NCI-H748 (cell line): Measurements from ENCODE around the gene CYTH4.

Source experiments
- DNase-seq: peaks from one replicate; lab custom pipeline; 2025; ENCODE audit not compliant: unreplicated experiment; lab: John Stamatoyannopoulos, UW

Gene CYTH4

DNA sequence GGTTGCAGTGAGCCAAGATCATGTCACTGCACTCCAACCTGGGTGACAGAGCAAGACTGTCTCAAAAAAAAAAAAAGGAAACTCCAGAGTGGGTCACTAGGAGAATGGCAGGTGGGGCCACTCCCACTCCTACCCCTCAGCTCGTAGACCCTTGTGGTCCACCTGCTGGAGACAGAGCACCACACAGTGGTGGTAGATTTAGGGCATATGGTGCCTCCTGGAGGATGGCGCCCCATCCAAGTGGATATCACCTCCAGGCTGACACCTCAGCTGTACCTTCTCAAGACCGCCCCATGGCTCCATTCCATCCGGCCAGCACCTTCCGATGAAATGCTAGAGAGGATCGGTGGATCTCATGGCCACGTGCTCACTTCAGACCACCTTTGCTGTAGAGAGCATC is 6.2 kb downstream of the CYTH4 start:
- DNase-seq = no peak

DNA sequence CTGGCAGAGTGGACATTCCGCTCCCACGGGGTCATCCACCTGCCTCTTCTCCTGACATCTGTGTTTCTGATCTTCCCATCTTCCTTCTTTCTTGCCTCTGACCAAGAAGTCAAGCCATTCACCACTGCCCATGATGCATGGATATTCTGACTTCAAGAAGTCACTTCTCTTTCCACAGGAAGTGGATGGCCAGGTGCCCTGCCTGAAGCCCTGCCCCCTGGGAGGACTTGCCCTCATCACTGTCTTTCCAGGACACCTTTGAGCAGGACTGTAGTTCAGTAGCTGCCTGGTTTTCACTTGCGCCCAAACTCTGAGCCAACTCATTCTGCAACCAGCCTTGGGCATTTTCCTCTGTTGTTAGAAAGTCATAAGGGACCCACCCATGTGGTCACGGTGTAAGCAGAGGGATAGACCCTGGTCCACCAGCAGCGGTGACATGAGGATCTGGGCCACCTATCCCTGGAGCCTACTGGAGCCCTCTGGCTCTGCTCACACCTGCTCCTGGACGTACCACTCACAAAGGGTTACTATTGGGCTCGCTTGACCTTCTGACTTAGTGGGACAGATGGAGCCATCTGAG is 6.9 kb downstream of the CYTH4 start:
- DNase-seq = no peak

DNA sequence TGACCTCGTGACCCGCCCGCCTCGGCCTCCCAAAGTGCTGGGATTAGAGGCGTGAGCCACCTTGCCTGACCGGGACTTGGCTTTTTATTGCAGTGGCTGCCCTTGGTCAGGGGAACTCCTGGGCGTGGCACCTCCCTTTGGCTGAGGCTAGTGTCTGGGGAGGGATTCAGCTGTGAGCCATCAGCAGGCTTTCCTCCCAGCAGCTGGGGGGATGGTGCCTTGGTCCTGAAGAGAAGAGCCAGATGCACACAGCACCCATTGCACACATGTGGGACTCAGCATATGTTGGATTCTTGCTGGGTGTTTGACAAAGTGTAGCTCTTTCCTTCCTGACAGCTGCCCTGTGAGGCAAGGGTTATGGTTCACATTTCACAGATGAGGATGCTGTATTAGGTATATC is 8.4 kb downstream of the CYTH4 start:
- DNase-seq = no peak

DNA sequence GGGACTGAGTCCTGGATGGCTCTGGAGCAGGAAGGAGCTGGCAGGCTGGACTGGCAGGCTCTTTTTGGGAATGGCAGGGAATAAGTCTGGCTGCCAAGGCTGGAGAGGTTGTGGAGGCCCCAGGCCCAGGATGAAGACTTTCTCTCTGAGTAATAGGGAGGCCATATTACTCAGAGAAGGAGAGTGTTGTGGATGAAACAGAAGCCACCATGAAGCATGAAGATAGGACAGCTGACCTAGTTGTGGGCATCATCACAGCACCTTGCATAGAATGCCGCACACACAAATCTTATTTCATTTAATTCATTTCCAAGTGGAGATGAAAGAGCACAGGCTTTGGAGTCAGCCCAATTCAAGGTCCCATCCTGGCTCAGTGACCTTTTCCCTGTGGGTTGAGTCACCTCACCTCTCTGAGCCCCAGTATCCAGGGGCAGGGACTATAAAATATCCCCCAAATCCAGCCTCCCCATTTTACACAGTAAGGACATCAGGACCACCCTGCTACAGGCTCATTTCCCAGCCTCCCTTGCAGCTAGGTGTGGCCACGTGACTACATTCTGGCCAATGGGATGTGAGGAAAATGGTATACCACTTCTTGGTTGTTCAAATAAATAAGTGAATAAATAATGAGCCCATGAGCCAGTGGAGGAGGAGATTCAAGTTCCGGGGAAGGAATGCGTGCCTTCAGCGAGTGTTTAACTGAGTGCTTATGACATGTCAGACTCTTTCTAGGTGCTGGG is 9.4 kb downstream of the CYTH4 start:
- DNase-seq = no peak

DNA sequence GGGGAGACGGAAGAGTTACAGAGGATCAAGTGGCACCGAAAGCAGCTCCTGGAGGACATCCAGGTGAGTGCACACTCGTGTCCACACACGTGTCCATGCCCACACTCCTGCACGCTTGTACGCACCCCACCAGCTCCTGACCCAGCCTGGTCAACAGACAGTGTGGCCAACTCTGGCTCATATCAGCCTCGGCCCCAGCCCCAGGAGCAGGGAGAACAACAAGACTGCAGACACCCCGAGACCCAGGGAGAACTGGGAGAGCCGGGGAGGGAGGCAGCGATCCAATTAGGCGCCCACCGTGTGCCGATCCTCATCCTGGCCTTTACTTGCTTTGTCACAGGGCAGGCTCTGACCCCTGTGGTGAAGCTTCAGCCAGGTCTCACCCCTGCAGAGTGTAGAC is 10.3 kb downstream of the CYTH4 start:
- DNase-seq = no peak

DNA sequence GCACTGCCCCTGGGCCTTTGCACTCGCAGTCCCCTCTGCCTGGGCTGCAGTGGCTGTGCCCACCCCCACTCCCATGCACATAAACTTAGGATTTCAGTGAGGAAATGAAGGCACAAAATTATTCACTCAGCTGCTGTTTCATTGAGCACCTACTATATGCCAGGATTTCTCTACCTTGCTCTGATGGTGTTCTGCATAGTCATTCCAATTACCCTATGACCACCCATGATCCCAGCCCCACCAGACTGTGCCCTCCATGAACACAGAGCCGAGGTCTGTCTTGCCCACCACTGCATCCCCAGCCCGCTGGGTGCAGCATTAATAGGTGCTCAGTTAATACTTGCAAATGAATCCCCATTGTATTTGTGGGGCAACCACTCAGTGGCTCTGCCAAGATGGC is 10.9 kb downstream of the CYTH4 start:
- DNase-seq = no peak

DNA sequence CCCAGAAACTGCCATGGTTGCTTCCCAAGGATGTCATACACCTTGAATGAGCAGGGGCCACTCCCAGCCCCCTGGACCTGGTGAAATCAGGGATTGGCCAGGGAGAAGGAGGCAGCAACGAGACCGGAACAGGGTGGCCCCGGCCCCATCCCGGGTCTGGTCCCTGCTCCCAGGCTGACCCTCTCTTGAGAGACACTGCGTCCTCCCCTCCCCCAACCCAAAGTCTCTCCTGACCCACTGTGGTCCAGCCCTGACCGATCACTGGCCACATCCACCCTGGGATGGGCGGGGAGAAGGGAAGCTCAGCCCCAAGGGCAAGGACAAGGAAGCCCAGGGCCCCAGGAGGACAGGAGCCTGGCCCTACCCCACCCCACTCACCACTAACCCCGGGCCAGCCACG is 12.4 kb downstream of the CYTH4 start:
- no peak for DNase-seq

DNA sequence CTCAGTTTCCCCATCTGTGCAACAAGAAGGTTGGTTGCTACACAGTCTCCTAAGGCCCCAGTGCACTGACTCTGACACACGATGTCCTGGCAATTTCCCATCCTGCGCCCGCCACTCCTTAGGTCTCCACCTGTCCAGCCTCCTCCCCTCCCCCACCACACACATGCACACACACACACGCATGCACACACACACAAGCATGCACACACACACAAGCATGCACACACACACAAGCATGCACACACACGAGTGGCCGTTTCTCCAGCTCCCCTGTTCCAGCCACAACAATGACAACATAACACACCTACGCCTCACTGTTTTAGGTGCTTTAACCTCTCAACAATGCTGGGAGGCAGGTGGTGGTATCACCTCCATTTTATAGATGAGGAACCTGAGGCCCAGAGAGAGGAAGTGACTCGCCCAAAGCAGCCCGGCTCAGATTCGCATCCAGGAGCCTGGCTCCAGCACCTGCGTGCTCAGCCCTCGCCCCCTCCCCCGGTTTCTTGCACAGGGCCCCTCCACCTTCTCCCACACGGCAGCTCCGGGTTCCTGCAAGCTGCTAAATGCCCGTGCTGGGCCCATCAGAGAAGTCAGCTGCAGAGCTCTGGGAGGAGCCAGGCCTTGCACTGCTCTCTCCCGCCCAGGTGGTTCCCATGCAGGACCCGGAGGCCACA is 13.0 kb downstream of the CYTH4 start:
- DNase-seq = no peak

DNA sequence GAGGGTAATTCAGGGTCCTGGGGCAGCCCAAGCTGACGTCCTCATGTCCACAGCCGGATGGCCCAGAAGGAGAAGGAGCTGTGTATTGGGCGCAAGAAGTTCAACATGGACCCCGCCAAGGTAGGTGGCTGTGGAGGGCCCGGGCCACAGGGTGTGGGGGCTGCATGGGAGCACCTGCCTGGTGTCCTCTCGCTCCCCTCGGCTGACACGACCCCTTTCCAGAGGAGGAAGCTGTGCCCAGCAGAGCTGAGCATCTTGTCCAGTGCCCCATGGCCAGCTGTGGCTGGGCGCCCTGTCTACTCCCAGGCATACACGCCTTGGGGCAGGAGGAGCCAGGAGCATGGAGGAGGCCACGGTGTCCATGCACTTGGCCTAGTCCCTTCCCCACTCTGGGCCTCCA is 13.6 kb downstream of the CYTH4 start:
- no peak for DNase-seq

DNA sequence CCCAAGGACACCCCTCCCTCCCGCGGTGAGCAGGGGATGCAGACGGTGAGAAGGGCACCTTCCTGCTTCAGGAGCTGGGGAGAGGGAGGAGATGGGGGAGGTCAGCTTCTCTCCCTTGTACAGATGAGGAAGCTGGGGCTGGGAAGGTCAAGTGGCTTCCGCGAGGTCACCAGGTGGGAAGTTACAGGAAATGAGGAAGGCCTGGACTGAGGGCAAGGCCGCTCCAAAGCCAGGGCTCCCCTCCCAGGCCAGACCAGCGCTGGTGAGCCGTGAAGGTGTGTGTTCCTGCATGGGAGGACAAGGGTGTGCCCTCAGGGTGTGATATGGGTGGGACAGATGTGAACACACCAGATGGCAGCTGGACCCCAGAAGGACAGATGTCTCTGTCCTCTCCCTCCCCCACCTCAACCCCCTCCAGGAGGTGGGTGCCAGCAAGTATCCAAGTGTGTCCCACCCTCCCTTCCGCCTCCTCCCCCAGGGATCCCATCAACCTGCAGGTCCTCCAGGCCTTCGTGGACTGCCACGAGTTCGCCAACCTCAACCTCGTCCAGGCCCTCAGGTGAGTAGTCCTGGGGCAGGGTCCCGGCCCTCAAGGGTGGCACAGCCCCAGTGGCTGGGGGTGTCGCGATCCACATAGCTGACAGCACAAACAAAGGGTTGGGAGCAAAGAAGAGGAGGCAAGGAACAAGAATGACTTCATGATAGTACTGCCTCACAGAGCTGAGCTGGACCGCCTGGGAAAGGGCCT is 16.6 kb downstream of the CYTH4 start:
- DNase-seq = no peak

DNA sequence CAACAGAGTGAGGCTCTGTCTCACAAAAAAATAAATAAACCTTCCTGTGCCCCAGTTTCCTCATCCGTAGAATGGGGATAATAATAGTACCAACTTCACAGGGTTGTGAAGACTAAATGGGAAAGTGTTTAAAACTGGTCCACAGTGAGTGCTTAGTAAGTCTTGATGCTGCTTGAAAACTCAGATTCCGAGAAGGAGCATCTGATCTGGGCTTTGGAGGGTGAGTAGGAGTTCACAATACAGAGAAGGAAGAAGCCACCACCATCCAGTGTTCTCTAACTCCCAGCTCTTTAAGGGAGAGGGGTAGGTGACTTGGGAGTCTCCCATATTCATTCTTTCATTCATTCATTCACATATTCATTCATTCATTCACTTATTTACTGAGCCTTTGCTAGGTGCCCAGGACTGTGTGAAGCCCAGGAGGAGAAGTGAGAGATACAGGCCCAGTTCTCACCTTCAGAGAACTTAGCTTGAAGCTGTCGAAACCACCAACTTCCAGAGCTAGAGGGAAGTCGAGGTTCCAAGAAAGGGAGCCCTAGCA is 17.7 kb downstream of the CYTH4 start:
- DNase-seq = no peak

DNA sequence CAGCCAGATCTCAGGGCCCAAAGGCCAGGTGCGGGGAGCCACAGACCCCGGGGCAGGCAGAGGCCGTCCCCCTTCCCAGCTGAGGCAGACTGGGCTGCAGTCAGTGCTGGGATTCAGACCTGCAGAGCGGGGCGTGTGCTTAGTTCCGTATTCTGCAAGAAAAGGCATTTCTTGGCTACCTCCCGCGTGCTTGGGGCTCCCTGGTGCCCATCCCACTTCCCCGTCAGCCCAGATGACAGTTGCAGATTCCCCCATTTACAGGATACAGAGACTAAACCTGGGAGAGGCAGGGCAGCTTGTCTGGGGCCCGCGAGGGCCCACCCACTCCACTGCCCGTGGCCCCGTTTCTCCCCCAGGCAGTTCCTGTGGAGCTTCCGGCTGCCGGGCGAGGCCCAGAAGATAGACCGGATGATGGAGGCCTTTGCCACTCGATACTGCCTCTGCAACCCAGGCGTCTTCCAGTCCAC is 18.3 kb downstream of the CYTH4 start:
- DNase-seq = no peak

DNA sequence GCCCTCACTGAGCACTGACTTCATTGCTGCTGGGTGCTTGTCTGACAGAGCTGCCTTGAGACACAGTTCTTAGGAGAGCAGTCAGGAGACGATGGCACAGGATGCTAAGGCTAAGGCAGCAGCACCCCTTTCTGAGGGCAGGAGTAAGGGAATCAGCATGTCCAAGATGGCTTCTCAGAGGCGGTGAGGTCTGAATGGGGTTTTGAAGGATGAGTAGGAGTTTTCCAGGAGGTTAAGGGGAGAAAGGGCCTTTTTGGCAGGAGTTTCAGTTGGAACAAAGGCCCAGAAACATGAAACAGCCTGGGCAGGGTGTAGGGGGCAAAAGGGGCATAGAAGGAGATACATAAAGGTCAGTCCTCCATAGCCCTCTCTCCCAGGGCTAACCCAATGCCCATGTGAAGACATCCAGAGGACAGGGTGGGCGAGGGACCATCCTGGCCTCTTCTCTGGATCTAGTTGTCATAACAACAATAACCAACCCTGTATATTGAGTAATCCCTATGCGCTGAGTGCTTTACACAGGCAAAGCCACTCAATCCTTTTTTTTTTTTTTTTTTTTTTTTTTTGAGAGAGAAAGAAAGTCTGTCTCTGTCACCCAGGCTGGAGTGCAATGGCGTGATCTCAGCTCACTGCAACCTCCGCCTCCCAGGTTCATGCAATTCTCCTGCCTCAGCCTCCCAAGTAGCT is 19.0 kb downstream of the CYTH4 start:
- no peak for DNase-seq

DNA sequence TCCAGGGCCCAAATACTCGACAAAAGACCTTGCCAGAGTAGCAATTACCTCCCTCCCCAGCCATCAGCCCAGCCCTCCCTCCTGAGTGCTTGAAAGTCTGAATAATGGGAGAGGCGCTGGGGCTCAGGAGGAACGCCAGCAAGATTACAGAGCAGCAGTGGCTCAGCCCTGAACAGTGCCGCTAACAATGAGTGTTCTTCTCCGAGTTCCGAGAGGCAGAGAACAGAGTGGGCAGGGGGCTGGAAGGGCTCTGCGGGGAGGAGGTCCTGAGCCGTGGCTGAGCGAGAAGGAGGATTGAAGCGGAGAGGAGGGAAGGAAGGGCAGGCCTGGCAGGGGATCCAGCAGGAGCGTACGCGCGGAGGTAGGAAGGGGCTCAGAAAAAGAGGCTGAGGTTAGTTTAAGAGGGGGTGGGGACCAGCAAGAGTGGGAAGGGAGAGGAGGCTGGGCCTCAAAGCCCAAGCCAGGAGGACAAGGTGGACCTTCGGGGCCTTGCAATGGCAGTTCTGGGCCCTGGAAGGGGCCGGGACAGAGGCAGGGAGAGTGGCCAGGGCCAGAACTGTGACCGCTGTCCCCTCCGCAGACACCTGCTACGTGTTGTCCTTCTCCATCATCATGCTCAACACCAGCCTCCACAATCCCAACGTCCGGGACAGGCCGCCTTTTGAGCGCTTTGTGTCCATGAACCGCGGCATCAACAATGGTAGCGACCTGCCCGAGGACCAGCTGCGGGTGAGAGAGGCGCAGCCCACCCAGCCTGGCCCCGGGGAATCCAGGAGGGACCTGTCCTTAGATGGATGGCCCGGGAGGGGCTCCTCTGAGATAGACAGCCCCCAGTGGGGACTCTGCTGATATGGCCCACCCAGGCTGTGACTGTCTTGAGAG is 20.6 kb downstream of the CYTH4 start:
- DNase-seq = no peak

DNA sequence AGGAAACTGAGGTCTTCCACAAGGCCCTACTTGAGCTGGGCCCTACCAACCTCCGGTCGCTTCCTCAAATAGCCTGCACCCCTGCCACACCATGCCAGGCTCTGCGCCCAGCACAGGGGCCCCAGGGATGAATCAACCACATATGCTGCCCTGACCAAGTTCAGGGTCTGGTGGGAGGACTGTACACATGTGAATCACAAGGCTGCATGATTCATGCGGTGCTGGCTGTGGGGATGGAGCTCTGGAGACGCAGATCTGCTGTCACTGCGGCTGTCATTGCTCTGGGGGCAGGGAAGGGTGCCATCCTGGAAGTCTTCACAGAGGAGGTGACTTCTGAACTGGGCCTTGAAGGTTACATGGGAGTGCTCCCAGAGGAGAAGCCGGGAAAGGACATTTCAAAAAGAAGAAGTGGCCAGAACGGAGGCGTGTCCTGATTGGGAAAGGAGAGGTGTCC is 21.5 kb downstream of the CYTH4 start:
- no peak for DNase-seq

DNA sequence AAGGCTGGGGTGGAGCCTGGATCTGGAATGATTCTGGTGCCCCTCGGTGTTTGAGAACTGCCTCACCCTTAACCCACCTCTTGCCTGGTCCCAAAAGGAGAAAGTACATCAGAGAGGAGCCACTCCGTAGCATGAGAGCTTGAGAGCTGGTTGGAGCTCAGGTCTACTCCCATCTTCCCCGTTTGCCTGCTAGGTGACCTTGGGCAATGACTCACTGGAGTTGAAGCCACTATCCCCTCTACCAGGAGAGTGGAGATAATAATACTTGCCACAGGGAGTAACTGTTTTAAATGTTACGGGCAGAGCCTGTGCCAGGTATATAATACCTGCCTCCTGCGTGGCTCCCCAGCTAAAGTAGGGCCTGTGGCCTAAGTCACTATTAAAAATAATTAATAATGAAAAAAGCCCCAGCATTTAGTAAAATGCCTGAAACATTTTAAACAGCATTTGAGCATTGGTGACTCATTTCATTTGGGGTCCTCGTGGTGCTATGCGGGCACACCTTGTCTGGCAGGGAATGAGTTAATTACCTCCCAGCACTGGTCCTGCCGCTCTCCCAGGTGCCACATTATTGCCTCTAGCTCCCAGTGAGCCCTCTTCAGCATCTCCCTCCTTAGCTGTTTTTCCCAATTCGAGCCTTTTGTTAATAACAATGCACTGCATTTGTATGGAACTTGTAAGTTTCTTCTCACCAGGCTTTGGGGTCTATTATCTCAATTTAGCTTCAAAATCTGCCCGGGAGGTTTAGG is 22.5 kb downstream of the CYTH4 start:
- no peak for DNase-seq

DNA sequence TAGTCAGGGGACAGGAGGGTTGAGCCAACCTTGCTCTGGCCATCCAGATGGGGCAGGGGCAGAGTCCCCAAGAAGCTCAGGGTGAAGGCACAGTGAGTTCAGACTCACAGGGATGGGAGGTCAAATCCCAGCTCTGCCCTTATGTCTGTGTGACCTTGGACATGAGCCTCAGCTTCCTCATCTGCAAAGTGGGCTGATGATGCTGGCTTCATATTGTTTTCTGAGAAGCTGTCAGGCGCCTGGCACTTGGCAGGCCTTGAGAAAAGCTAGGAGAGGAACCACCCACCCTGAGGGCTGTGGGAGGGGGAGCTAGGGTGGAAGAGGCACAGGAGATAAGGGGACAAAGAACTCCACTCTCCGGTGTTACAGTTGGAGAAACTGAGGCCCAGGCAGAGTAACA is 23.6 kb downstream of the CYTH4 start:
- DNase-seq = no peak

DNA sequence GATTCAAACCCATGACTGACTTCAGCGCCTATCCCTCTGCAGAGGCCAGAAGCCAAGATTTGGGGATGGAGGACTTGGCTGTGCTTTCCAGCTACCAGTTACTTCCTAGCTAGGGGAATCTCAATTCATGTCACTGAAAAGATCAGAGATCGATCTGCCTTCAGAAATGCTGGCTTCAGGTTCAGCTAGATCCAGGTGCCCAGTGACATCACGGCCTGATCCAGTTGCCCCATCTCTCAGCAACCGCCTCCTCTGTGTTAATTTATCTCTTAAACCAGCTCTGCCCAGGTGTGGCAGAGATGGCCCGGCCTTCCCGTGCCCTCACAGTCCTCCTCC is 24.2 kb downstream of the CYTH4 start:
- no peak for DNase-seq
